GM18517 (cell line): ENCODE measurements around the gene ABLIM3.

Experiments
- ATAC-seq: cut with Tn5 transposase; IDR thresholded peaks from one replicate; pipeline ENCODE4 v1.9.1; 2021; ENCODE audit warnings: mild to moderate bottlenecking, moderate library complexity; ENCODE audit not compliant: unreplicated experiment

ABLIM3 gene

DNA sequence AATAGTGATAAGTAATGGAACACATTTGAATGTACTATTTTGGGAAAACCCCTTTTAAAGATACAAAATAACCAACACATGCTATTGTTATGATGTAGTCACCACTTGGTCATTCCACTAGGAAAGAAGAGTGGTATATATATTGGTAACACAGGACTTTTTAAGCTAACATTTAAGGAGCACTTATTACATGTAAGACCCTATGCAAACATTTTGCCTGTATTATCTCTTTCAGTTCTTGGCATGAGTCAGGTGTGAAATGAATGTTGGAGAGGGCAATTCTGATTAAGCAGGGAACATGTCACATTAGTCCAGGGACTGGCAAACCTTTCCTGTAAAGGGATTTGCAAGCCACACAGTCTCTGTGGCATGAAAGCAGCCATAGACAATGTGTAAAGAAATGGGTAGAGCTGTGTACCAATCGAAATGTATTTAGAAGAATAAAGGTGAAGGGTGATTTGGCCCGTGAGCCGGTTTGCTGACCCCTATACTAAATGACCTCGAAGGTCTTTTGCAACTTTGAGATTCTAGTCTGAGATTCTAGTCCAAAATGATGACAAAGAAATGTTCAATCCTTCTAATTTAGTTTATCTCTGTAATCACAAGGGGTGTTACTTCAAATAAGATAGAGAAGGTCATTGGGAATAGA lies 15.3 kb downstream of the ABLIM3 start:
- no peak for ATAC-seq

DNA sequence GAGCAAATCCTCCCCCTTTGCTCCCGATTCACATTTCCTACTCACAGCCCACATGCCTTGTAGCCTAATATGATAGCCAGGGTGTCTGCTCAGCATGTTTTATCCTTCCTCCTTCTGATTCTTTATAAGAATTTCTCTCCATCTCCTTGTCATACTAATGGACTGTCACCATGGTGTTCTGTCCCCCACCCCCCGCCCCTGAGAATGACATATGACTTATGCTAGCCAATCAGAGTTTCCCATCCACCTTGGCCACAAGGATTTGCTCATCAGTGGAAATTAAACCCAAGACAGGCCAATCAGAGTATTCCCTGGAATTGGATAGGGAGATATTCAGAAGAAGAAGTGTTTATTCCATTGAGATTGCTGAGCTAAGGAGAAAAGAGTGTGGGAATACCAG lies 16.0 kb downstream of the ABLIM3 start:
- ATAC-seq = no peak

DNA sequence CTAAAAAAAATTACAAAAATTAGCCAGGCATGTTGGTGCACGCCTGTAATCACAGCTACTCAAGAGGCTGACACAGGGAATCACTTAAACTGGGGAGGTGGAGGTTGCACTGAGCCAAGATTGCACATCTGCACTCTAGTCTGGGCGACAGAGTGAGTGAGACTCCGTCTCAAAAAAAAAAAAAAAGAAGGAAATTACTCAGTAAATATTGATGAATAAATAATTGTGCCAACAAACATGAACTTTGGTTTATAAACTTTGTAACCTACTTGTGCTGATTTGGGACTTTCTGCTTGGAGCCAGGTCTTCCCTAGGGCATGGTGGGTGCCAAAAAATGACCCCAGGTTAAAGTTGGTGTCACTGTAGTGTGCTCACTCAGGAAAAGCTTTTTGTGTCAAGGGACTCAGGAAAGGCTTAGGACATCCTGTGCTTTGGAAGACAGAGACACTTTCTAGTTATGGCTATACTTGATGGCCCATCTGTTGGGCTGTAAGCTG lies 19.0 kb downstream of the ABLIM3 start:
- no peak for ATAC-seq

GRCh38 chr5:149161026-149161687 lies 19.9 kb downstream of the ABLIM3 start:
- ATAC-seq = no peak

DNA sequence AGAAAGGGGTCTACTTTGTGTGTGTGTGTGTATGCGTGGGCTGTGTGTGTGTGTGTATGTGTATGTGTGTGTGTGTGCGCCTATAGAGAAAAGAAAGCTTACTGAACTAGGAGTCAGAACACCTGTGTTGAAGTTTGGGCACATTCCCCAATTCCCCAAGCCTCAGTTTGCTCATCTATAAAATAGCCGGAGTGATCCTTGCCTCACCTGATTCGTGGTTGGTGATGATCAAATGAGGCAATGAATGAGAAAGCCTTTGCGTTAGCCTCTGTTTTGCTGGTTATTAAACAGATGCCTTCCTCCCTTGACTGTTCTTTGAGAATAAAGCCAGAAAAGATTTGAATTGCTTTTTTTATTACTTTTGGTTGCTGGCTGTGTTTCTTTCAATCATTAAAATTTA lies 20.6 kb downstream of the ABLIM3 start:
- ATAC-seq = no peak

DNA sequence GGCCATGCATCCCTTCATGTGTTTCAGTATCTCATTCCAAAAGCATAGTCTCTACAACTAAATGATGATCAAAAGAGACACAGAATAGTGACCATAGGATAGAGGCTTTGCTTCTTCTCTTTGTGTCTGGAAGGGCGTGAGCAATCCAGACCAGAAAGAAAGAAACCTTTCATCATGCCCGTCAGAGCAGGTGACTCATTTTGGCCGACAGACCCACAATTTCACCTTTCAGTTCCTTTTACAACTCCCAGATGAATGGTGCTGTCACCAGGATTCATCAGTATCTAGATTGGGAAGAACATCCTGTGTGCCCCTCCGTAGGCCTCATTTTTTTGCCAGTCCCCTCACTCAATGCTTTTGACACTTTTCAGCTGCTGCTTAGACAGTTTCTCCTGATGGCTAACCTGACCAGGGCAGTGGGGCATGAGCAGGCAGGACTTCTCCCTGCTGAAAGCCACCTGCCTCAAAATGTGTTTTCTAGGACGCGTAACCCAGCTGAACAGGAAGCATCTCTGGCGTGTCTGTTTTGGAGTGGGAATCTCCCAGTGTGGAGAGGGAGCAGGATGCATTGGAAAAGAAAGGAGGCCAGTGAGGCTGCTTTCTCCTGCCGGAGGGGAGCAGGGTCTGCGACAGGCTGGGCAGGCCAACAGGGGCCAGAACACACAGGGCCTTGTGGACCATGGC lies 21.2 kb downstream of the ABLIM3 start:
- ATAC-seq = peak; percentile 58

GRCh38 chr5:149164731-149165130 lies 23.4 kb downstream of the ABLIM3 start:
- ATAC-seq = no peak

- ATAC-seq = no peak
Observed at GRCh38 chr5:149166128-149166527, 24.8 kb downstream of the ABLIM3 start.

DNA sequence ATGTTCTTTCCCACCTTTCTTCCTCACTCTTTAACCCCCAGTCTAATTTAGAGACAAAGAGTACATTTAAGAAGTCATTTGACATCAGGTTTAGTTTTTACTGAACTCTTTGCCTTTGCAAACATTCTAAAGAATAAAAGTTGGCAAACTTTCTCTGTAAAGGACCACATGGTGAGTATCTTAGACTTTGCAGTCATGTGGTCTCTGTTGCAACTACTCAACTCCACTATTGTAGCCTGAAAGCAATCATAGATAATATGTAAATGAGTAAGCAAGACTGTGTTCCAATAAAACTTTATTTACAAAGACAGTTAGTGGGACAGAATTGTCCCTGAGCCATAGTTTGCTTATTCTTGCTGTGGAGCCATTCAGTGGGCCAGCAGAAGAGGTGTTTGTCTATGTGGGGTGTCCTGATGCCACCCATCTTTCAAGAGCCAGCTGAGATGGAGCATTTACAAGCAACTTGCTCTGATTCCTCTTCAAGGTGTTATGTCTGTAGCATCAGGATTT lies 25.4 kb downstream of the ABLIM3 start:
- no peak for ATAC-seq

DNA sequence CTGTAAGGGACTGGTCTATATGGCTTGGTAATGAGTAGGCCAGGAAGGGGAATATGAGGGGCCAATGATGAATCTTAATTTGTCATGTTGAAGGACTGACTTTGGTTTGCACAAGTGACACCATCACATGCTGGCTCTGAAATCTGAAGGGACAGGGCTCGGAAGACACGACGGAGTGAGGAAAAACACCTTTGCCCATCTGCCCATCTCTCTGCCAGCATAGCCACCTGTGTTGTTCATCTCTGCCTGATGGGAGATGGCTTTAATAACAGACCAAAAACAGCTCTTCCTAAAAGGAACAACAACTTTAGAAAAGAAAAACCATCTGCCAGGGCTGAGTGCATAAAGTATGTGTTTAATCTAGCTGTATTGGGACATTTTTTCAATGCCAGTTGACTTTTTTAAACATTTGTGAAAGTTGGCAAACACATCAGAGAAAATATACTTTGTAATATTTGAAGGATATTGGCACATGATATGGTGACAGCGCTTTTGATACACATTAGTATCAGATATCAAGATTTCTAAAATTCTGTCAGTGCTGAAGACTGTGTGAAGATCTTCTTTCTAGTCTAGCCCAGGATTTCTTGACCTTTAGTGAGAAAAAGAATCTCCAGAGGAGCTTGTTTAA lies 27.1 kb downstream of the ABLIM3 start:
- no peak for ATAC-seq

GRCh38 chr5:149170299-149170698 lies 29.0 kb downstream of the ABLIM3 start:
- ATAC-seq = no peak

GRCh38 chr5:149172261-149172660 lies 31.0 kb downstream of the ABLIM3 start:
- ATAC-seq = peak; percentile 65

GRCh38 chr5:149172709-149173505 lies 31.6 kb downstream of the ABLIM3 start:
- no peak for ATAC-seq

GRCh38 chr5:149174847-149175234 lies 33.5 kb downstream of the ABLIM3 start:
- ATAC-seq = no peak

DNA sequence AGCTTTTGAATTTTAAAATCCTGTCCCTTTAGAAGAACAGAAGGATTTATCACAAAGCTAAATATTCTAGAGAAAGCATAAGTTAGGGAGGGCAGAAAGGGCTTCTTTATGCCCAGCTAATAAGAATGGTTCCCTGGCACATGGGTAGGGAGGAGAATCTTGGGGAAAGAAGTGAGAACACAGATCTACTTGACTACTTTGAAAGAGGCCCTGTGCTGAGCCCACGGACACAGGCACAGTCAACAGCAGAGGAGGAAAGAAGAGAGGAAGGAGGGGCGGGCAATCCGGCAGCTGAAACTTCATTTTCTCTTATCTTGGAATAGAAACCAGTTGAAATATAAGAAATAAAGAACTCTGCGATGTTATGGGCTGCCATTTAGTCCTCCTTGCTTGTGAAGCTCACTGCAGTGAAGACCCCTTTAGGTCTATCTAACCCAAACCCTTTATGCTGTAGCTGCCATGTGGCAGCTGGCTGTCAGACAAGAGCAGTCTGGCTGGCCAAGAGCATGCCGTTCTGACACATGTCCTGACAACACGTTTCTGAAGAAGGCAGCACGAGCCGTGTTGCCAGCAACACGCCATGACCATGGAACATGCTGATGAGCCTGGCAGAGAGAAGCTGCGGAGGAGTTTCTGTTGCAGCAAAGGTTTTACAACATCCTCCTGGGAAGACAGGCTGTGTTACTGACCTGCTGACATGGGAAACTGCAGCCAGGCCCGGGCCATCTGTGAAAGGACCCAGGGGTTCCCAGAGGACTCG lies 34.2 kb downstream of the ABLIM3 start:
- no peak for ATAC-seq

- ATAC-seq = no peak
Observed at GRCh38 chr5:149177339-149177843, 36.1 kb downstream of the ABLIM3 start.

GRCh38 chr5:149177911-149178565 lies 36.7 kb downstream of the ABLIM3 start:
- no peak for ATAC-seq

DNA sequence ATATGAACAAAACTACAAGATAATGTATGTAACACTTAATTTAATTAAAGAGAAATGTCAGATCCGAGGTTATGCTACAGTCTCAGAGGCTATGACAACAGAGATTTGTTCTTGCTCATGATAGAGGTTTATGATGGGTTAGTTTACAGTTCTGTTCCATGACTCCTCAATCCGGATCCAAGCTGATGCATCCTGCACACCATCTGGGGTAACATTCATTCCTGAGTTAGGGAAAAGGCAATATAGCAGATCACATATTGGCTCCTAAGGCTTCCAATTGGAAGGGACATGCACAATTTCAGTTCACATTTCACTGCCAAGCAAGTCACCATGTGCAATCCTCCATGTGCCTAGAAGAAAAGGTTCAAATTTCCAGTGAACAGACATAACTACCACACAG lies 40.4 kb downstream of the ABLIM3 start:
- no peak for ATAC-seq

DNA sequence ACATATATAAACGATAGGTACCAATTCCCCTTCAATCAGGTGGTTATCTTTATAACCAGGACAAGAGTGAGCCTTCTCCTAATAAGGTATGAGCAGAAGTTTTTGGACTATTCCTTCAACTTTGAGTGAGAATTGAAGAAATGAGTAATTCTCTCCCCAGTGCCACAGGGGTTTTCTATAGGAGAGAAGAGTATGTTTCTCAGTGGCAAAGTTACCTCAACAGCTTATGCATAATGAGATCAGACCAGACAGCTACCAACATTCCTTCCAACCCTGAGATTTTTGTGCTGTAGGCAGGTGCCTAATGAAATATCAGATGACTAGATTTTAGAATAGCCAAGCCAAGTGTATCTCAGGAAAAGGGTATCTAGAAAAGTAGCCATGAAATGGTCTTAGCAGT lies 40.9 kb downstream of the ABLIM3 start:
- no peak for ATAC-seq
